Gastroesophageal sphincter (tissue), 3 donors: ENCODE measurements around the gene TUBGCP3.

Experiments
- POLR2A ChIP-seq, 2 donors: fragments of 450-650 bp; IDR thresholded peaks; one replicate each; pipeline ENCODE4 v1.6.1; 2017; ENCODE audit warnings: antibody characterized with exemption in 2 of 2, mild to moderate bottlenecking in 2 of 2, moderate library complexity in 1 of 2
- POLR2AphosphoS5 ChIP-seq: sonication (generic); formaldehyde crosslinking; IDR thresholded peaks from one replicate; pipeline ENCODE4 v1.6.1; 2017; ENCODE audit warnings: antibody characterized with exemption
- TF ChIP-seq, protein P1 (sequence below), 4 experiments: fragments of 200-600 bp in 2 of 4; fragments of 450-650 bp in 2 of 4; sonication (generic) in 1 of 4; IDR thresholded peaks; one replicate each; pipeline ENCODE4 v1.5.1; 2017 to 2019; ENCODE audit warnings: antibody characterized with exemption in 4 of 4, mild to moderate bottlenecking in 2 of 4, moderate library complexity in 2 of 4

DNA sequence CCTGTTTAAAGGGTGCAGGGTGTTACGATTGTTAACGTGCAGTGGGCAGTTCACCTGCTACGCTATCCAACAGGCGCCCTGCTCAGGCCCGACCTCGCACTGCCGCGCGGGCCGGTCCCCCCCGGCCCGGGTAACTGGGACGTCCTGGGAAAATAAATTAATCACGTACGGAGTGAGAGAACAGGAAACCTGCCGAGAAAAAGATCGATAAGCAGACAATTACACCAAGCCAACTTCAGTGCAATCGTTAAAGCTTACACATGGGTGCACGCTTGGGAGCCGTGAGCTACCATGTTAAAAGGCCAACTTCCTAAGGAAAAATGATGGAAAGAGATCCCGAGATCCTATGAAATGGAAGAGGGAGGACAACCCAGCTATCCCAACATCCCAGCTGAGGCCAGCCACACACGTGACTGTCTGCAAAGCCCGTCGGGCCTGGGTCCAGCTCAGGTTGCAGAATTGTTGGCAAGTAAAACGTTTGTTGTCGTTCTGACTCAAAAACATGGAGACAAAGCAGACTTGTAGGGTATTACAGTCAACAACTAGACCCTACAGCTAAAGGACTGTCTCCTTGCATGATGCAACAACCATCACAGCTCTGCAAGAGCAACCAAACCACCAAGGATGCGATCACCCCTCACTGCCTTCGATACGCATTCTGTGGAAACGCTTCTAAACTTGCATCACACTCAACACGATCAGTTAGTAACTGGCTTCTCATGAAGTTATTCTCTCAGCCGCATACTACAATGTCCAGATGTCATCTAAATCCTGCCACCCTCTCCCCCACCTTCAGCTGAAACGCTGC is 741 bp upstream of the TUBGCP3 start:
- TF ChIP-seq POLR2A (IDR thresholded peaks at IDR 0.05) = no peak
- TF ChIP-seq, protein P1, sequence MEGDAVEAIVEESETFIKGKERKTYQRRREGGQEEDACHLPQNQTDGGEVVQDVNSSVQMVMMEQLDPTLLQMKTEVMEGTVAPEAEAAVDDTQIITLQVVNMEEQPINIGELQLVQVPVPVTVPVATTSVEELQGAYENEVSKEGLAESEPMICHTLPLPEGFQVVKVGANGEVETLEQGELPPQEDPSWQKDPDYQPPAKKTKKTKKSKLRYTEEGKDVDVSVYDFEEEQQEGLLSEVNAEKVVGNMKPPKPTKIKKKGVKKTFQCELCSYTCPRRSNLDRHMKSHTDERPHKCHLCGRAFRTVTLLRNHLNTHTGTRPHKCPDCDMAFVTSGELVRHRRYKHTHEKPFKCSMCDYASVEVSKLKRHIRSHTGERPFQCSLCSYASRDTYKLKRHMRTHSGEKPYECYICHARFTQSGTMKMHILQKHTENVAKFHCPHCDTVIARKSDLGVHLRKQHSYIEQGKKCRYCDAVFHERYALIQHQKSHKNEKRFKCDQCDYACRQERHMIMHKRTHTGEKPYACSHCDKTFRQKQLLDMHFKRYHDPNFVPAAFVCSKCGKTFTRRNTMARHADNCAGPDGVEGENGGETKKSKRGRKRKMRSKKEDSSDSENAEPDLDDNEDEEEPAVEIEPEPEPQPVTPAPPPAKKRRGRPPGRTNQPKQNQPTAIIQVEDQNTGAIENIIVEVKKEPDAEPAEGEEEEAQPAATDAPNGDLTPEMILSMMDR (IDR thresholded peaks at IDR 0.05) = no peak
- TF ChIP-seq POLR2AphosphoS5 = no peak
